OCI-LY7 (cell line): ENCODE measurements around the gene GGT5. TPM values are rescaled to one million over a fixed set of nuclear protein-coding genes. Genes with fewer than 3 reads are reported as not detected.

ENCODE experiments used
- BruUV-seq: library from RNA; stranded (reverse); fragments of 400-500 nt; replicated peaks from 2 replicates; lab custom pipeline; 2021; lab: Mats Ljungman, UMichigan
- CTCF ChIA-PET: fragments of 300-600 bp; sonication (Branson Sonifier 250); formaldehyde crosslinking; loops from one replicate; lab custom pipeline; 2022; ENCODE audit warnings: antibody characterized with exemption; ENCODE audit not compliant: unreplicated experiment; lab: Charles Lee
- POLR2A ChIA-PET: fragments of 300-600 bp; sonication (Branson Sonifier 250); formaldehyde crosslinking; loops from one replicate; lab custom pipeline; 2022; ENCODE audit warnings: antibody characterized with exemption; lab: Charles Lee
- DNase-seq: peaks from one replicate; pipeline ENCODE4 v3.0.0-alpha.2; 2015; ENCODE audit warnings: low spot score
- H2AFZ ChIP-seq: fragments of 200-600 bp; sonication (generic), shearing (Covaris generic); 2 replicates; pipeline ENCODE4 v1.6.1; 2014; ENCODE audit warnings: mild to moderate bottlenecking, antibody characterized with exemption, low read length, moderate library complexity
- H3K27ac ChIP-seq: fragments of 200-600 bp; sonication (generic); 2 replicates; pipeline ENCODE4 v1.5.1; 2014; ENCODE audit warnings: mixed run types, low read depth, mild to moderate bottlenecking, moderate library complexity, low read length, inconsistent platforms; ENCODE audit not compliant: poor library complexity, severe bottlenecking
- H3K36me3 ChIP-seq: fragments of 200-600 bp; sonication (generic); 2 replicates; pipeline ENCODE4 v1.6.1; 2014; ENCODE audit warnings: mild to moderate bottlenecking, antibody characterized with exemption, low read length, moderate library complexity, mixed read lengths; ENCODE audit not compliant: insufficient read depth
- H3K4me1 ChIP-seq: fragments of 200-600 bp; sonication (generic); 2 replicates; pipeline ENCODE4 v1.5.1; 2014; ENCODE audit warnings: mild to moderate bottlenecking, low read length; ENCODE audit not compliant: insufficient read depth, poor library complexity, severe bottlenecking
- H3K4me2 ChIP-seq: fragments of 200-600 bp; sonication (generic); 2 replicates; pipeline ENCODE4 v1.6.1; 2014; ENCODE audit warnings: mild to moderate bottlenecking, low read length
- H3K4me3 ChIP-seq: fragments of 200-600 bp; sonication (generic); 2 replicates; pipeline ENCODE4 v1.5.1; 2014; ENCODE audit warnings: mild to moderate bottlenecking, low read depth, low read length; ENCODE audit not compliant: poor library complexity, severe bottlenecking
- H3K79me2 ChIP-seq: fragments of 200-600 bp; sonication (generic); 2 replicates; pipeline ENCODE4 v1.6.1; 2016; ENCODE audit warnings: low read depth, mild to moderate bottlenecking, low read length, moderate library complexity, mixed read lengths; ENCODE audit not compliant: insufficient read depth
- H3K9me2 ChIP-seq: fragments of 200-600 bp; sonication (generic); 2 replicates; pipeline ENCODE4 v1.6.1; 2016; ENCODE audit warnings: mild to moderate bottlenecking, low read length, mixed read lengths; ENCODE audit not compliant: insufficient read depth
- H3K9me3 ChIP-seq: fragments of 200-600 bp; sonication (generic); 2 replicates; pipeline ENCODE4 v1.6.1; 2014; ENCODE audit warnings: mild to moderate bottlenecking, mixed run types, low read length, mixed read lengths
- H4K20me1 ChIP-seq: fragments of 200-600 bp; sonication (generic); 2 replicates; pipeline ENCODE4 v1.6.1; 2014; ENCODE audit warnings: mild to moderate bottlenecking, antibody characterized with exemption, low read length, moderate library complexity, mixed read lengths; ENCODE audit not compliant: insufficient read depth
- EZH2phosphoT487 ChIP-seq: fragments of 200-600 bp; sonication (generic); IDR thresholded peaks from 2 replicates; pipeline ENCODE4 v1.6.1; 2018; ENCODE audit warnings: low read depth, borderline replicate concordance, mild to moderate bottlenecking, mixed run types, antibody characterized with exemption, low read length, moderate library complexity, mixed read lengths
- intact Hi-C: fragments of 100-400 bp; cut with micrococcal nuclease; formaldehyde crosslinking; loops from one replicate; pipeline ENCODE4 v1.10.0; 2022; ENCODE audit not compliant: unreplicated experiment
- total RNA-seq, 2 experiments: library from RNA; depleted of rRNA in 1 of 2; stranded (reverse); fragments of >200 nt in 1 of 2; shearing (Covaris generic) in 1 of 2; gene quantifications; 2 replicates each; pipeline ENCODE4 v1.2.3, GENCODE V29; 2014 to 2022
- TF ChIP-seq, protein P1 (sequence below): fragments of 200-600 bp; sonication (generic); conservative IDR thresholded peaks from 2 replicates; pipeline ENCODE4 v1.5.1; 2014; ENCODE audit warnings: mild to moderate bottlenecking, antibody characterized with exemption, low read length, moderate library complexity, mixed read lengths

GGT5 gene
- total RNA-seq, 2 experiments from 2014 or later: 0.06 TPM; not detected in 1

DNA sequence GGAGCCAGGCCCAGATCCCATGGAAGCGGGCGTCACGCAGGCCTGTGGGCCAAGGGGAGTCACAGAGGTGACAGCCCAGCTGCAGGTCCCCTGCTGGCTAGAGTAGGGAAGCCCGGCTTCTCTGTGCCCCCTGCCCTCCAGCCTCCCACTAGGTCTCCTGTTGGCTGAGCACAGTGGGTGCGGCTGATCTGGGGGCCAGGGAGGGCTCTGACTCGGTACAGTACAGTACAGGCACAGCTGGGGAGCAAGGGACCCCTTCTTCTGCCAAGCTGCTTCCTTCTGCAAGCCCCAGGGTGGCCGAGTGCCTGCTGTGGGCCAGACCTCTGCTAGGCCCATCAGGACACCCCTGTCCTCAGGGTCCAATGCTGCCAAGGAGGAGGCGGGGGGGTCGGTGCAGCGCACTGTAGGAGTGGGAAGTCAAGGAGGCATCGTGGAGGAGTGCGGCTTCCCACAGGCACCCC is 53.5 kb downstream of the GGT5 start:
- TF ChIP-seq EZH2phosphoT487: no peak
- TF ChIP-seq, protein P1, sequence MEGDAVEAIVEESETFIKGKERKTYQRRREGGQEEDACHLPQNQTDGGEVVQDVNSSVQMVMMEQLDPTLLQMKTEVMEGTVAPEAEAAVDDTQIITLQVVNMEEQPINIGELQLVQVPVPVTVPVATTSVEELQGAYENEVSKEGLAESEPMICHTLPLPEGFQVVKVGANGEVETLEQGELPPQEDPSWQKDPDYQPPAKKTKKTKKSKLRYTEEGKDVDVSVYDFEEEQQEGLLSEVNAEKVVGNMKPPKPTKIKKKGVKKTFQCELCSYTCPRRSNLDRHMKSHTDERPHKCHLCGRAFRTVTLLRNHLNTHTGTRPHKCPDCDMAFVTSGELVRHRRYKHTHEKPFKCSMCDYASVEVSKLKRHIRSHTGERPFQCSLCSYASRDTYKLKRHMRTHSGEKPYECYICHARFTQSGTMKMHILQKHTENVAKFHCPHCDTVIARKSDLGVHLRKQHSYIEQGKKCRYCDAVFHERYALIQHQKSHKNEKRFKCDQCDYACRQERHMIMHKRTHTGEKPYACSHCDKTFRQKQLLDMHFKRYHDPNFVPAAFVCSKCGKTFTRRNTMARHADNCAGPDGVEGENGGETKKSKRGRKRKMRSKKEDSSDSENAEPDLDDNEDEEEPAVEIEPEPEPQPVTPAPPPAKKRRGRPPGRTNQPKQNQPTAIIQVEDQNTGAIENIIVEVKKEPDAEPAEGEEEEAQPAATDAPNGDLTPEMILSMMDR: no peak; the same call in 1 of the 2 replicates
- no peaks in the 10 kb centered on the region for H4K20me1 ChIP-seq
- no peaks in the 10 kb centered on the region for H3K9me3 ChIP-seq
- no peak overlapping the region for H3K27ac ChIP-seq
- POLR2A ChIA-PET: no interaction called here
- H2AFZ ChIP-seq: no peak overlapping the region
- no peaks in the 10 kb centered on the region for H3K79me2 ChIP-seq
- DNase-seq: no peak
- no peak overlapping the region for H3K4me2 ChIP-seq
- BruUV-seq: no TSS peak
- no peak overlapping the region for H3K4me3 ChIP-seq
- no peaks in the 10 kb centered on the region for H3K9me2 ChIP-seq
- intact Hi-C loops: no loop called here
- H3K4me1 ChIP-seq: no peaks in the 10 kb centered on the region
- CTCF ChIA-PET: no interaction called here
- no peaks in the 10 kb centered on the region for H3K36me3 ChIP-seq

GRCh38 chr22:24190596-24191208 is 54.2 kb downstream of the GGT5 start:
- H3K9me2 ChIP-seq: no peaks in the 10 kb centered on the region
- no peak overlapping the region for H3K4me2 ChIP-seq
- DNase-seq: no peak
- no peaks in the 10 kb centered on the region for H3K9me3 ChIP-seq
- intact Hi-C loops: no loop called here
- no peak overlapping the region for H2AFZ ChIP-seq
- no TSS peak for BruUV-seq
- H4K20me1 ChIP-seq: no peaks in the 10 kb centered on the region
- no peaks in the 10 kb centered on the region for H3K79me2 ChIP-seq
- CTCF ChIA-PET: no interaction called here
- no peak overlapping the region for H3K27ac ChIP-seq
- H3K4me3 ChIP-seq: no peak overlapping the region
- TF ChIP-seq, protein P1: no peak
- no peak for TF ChIP-seq EZH2phosphoT487
- POLR2A ChIA-PET: interaction anchor here (0.5 kb wide), 1 partner anchor 8 kb away, joined by 3 read pairs; no protein-coding TSS in a partner anchor
- H3K36me3 ChIP-seq: no peaks in the 10 kb centered on the region
- H3K4me1 ChIP-seq: no peaks in the 10 kb centered on the region

- TF ChIP-seq, protein P1: no peak
- TF ChIP-seq EZH2phosphoT487: no peak
- intact Hi-C loops: no loop called here
- Histone ChIP-seq H3K79me2 (no peaks in the 10 kb centered on the region), H3K9me2 (no peaks in the 10 kb centered on the region), H3K4me2 (no peak overlapping the region), H3K4me1 (no peaks in the 10 kb centered on the region), H3K36me3 (no peaks in the 10 kb centered on the region), H2AFZ (no peak overlapping the region), H4K20me1 (no peaks in the 10 kb centered on the region), H3K9me3 (no peaks in the 10 kb centered on the region), H3K4me3 (no peak overlapping the region), H3K27ac (no peak overlapping the region)
- POLR2A ChIA-PET: interaction anchor here (0.5 kb wide), 1 partner anchor 8 kb away, joined by 3 read pairs; no protein-coding TSS in a partner anchor
- no TSS peak for BruUV-seq
- CTCF ChIA-PET: no interaction called here
- DNase-seq: no peak
Measured at GRCh38 chr22:24190159-24190540, 54.7 kb downstream of the GGT5 start.
